Measurements from ENCODE around the gene ZCCHC24. TPM values are rescaled to one million over a fixed set of nuclear protein-coding genes. Genes with fewer than 3 reads are reported as not detected.

The ZCCHC24 gene
- total and polyA plus RNA-seq, 2 donors (not counting 1 experiment from before 2014, with no cell fraction given): 33.2 to 44.4 TPM

Other genes with a start within 250 kb of the ZCCHC24 start
- 18.2 and 18.7 TPM in 2 replicates for gene PPIF, start 98.2 kb downstream of the ZCCHC24 start, total RNA-seq
- 63.0 and 82.2 TPM in 2 replicates for gene PPIF, start 98.2 kb downstream of the ZCCHC24 start, polyA plus RNA-seq
- 0.26 and 0.33 TPM in 2 replicates for gene EIF5AL1, start 66.9 kb upstream of the ZCCHC24 start, total RNA-seq
- 2.0 and 2.4 TPM in 2 replicates for gene EIF5AL1, start 66.9 kb upstream of the ZCCHC24 start, polyA plus RNA-seq
- not detected in 2 replicates for gene SFTPA2, start 114.8 kb upstream of the ZCCHC24 start, total RNA-seq
- not detected in 2 replicates for gene SFTPA2, start 114.8 kb upstream of the ZCCHC24 start, polyA plus RNA-seq
- not detected in 2 replicates for gene SFTPA1, start 165.3 kb upstream of the ZCCHC24 start, total RNA-seq
- gene SFTPA1, start 165.3 kb upstream of the ZCCHC24 start, polyA plus RNA-seq: not detected in 2 replicates

All from fibroblast of lung (primary cell).